ENCODE data around the gene TRIO.

Gene TRIO

GRCh38 chr5:14153071-14153864, 10.1 kb downstream of the TRIO start:
- no peak for FAIRE-seq
- no peak for TF ChIP-seq CTCF (IDR thresholded peaks at IDR 0.05; ENCODE audit: insufficient read depth, missing control alignments)
- DNase-seq (ENCODE audit: insufficient read length, low spot score) = no peak

GRCh38 chr5:14153932-14154731, 11.0 kb downstream of the TRIO start:
- FAIRE-seq (no peak), DNase-seq (ENCODE audit: insufficient read length, low spot score) (no peak)
- no peak for TF ChIP-seq CTCF (IDR thresholded peaks at IDR 0.05; ENCODE audit: insufficient read depth, missing control alignments)

- no peak for FAIRE-seq
- no peak for TF ChIP-seq CTCF (IDR thresholded peaks at IDR 0.05; ENCODE audit: insufficient read depth, missing control alignments)
- DNase-seq (ENCODE audit: insufficient read length, low spot score) = no peak
These were observed 11.9 kb downstream of the TRIO start for GRCh38 chr5:14155075-14155474.

GRCh38 chr5:14155739-14156138, 12.6 kb downstream of the TRIO start:
- FAIRE-seq (no peak), DNase-seq (ENCODE audit: insufficient read length, low spot score) (no peak)
- no peak for TF ChIP-seq CTCF (IDR thresholded peaks at IDR 0.05; ENCODE audit: insufficient read depth, missing control alignments)

- DNase-seq (ENCODE audit: insufficient read length, low spot score) = no peak
- no peak for FAIRE-seq
- no peak for TF ChIP-seq CTCF (IDR thresholded peaks at IDR 0.05; ENCODE audit: insufficient read depth, missing control alignments)
These were observed 13.1 kb downstream of the TRIO start for GRCh38 chr5:14156290-14156649.

GRCh38 chr5:14156650-14157492, 13.7 kb downstream of the TRIO start:
- FAIRE-seq (no peak), DNase-seq (ENCODE audit: insufficient read length, low spot score) (no peak)
- no peak for TF ChIP-seq CTCF (IDR thresholded peaks at IDR 0.05; ENCODE audit: insufficient read depth, missing control alignments)

All from D721Med (cell line).